Epithelial cell of proximal tubule (primary cell): ENCODE results near the gene GRK5. TPM values are rescaled to one million over a fixed set of nuclear protein-coding genes. Genes with fewer than 3 reads are reported as not detected.

Experiments
- DNase-seq: peaks from one replicate; pipeline ENCODE4 v3.0.0-alpha.2; 2011; ENCODE audit warnings: low read depth
- H3K4me3 ChIP-seq: 2 replicates; pipeline ENCODE4 v1.5.1; 2011; ENCODE audit warnings: low read depth, mild to moderate bottlenecking, low read length
- total RNA-seq: library from RNA; depleted of rRNA; stranded (reverse); fragments of >200 nt; gene quantifications from 2 replicates; pipeline ENCODE4 v1.2.3, GENCODE V29; 2015
- TF ChIP-seq, protein P1 (sequence below): conservative IDR thresholded peaks from 2 replicates; pipeline ENCODE4 v1.5.1; 2012; ENCODE audit warnings: low read depth, mild to moderate bottlenecking, low read length

The GRK5 gene
- total RNA-seq, 1 donor from 2014 or later: 2.8 TPM

DNA sequence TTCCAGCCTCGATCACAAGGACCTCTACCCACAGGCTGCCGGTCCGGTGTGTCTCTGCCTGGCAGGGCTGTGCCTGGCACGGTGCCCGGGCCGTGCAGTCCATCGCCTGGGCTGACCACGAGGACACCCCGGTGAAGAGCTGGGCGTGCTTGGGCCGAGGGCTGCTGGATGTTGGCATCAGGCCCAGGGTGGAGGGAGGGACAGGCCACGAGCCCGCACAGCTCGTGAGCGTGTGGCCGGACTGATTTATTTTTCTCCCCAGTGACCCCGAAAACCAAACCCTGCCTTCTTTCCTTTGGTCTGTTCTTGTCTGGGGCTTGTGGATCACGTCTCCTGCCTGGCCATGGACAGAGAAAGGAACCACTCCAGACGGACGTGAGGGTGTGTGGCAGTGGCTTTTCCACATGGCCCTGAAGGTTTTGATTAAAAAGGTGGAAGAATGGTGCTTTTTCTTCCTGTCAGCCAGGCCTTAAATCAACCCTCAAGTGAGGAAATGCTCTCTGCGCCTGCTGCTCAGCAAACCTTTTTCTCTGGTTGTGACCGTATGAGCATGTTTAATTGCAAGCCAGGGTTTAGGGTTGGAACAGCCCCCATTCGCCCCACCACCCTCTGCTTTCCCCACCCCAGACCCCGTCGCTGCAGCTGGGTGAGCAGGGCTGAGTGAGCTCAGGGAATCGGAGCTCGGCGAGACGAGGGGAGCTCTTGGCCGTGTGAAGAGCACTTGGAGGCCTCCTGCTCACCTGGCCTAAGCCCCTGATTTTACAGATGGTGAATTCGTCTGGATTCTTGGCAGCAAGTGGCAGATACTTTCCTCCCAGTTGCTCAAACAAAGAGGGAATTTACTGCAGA is 205.1 kb downstream of the GRK5 start:
- no peak for DNase-seq
- TF ChIP-seq, protein P1, sequence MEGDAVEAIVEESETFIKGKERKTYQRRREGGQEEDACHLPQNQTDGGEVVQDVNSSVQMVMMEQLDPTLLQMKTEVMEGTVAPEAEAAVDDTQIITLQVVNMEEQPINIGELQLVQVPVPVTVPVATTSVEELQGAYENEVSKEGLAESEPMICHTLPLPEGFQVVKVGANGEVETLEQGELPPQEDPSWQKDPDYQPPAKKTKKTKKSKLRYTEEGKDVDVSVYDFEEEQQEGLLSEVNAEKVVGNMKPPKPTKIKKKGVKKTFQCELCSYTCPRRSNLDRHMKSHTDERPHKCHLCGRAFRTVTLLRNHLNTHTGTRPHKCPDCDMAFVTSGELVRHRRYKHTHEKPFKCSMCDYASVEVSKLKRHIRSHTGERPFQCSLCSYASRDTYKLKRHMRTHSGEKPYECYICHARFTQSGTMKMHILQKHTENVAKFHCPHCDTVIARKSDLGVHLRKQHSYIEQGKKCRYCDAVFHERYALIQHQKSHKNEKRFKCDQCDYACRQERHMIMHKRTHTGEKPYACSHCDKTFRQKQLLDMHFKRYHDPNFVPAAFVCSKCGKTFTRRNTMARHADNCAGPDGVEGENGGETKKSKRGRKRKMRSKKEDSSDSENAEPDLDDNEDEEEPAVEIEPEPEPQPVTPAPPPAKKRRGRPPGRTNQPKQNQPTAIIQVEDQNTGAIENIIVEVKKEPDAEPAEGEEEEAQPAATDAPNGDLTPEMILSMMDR: no peak
- H3K4me3 ChIP-seq: no peak overlapping the region

DNA sequence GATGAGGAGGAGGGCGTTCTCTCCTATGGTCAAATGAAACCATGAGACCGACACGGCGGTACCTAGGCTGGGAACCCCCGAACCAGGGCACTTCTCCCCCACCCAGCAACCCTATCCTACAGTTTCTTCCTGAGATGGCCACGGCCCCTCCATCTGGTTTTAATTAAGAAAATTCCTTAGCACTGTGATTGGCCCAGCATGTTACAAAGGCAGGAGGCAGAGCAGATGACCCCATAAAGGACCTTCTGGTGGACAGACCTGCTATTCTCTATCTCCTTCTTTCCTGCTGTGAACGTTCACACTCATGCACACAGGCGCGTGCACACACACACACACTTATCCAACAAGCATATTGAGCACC is 205.7 kb downstream of the GRK5 start:
- DNase-seq: no peak
- no peak overlapping the region for H3K4me3 ChIP-seq
- TF ChIP-seq, protein P1: no peak

DNA sequence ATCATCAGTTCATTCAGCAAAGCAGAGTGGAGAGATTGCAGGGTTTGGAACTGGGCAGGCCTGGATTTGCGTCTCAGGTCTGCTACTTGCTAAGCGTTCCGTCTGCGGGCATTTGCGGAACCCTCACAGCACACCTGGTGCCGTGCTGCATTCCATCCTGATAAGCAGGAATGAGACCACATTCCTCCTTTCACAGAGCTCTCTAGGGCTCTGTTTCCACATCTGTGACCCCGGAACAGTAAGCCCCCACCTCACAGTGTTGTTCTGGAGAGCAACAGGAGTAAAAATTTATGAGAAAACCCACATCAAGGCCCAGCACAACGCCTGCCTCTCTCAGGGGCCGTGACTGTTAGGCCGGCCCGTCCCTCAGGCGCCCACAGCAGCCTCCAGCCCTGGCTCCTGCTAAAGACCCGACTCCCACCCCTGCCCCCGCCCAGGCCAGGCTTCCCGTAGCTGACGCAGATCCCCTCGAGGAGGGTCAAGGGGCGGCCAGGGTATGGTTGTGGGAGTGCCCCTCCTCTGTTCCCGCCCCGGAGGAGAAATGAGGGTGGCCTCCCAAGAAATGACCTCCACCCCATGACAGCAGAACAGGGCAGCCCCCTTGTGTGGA is 206.2 kb downstream of the GRK5 start:
- TF ChIP-seq, protein P1: no peak
- no peak for DNase-seq
- H3K4me3 ChIP-seq: no peak overlapping the region

DNA sequence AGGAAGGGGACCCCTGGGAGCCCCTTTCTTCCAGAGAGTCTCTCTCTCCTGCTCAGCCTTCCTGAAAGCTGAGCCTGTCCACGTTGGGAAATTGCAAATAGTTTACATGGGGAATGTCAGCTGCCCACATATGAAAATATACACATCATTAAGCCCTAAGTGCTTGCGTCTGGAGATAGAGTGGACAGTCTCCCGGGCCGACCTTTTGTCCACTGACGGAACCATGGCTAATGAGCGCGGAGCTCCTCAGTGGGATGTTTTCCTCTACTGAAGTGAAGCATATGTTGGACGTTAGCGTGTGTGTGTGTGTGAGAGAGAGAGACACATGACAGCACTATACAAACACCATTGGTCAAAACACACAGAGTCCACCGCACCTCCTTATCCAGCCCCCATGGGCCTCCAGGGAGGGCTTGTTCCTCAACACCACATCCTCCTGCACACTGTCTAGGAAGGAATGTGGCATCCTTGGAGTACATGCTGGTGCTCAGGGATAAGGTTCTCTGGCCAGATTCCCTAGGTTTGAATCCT is 206.8 kb downstream of the GRK5 start:
- TF ChIP-seq, protein P1: no peak
- DNase-seq: no peak
- no peak overlapping the region for H3K4me3 ChIP-seq

DNA sequence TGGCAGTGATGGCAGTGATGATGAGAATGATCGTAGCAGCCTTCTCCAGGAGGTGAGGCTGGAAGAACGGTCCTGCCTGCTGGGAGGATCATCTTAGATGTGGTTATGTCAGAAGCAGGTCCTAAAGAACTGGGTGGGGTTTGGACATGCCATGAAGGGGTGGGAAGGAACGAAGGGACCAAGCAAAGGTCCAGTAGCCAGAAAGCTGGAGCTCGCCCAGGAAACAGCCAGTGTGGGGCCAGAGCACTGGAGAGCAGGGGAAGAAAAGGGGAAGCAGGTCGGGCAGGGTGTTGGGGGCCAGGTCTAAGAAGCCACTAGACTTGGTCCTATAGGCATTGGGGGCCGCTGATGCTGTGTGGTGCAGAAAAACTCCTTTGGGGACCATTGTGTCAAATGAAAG is 207.8 kb downstream of the GRK5 start:
- DNase-seq: no peak
- no peak overlapping the region for H3K4me3 ChIP-seq
- TF ChIP-seq, protein P1: no peak

DNA sequence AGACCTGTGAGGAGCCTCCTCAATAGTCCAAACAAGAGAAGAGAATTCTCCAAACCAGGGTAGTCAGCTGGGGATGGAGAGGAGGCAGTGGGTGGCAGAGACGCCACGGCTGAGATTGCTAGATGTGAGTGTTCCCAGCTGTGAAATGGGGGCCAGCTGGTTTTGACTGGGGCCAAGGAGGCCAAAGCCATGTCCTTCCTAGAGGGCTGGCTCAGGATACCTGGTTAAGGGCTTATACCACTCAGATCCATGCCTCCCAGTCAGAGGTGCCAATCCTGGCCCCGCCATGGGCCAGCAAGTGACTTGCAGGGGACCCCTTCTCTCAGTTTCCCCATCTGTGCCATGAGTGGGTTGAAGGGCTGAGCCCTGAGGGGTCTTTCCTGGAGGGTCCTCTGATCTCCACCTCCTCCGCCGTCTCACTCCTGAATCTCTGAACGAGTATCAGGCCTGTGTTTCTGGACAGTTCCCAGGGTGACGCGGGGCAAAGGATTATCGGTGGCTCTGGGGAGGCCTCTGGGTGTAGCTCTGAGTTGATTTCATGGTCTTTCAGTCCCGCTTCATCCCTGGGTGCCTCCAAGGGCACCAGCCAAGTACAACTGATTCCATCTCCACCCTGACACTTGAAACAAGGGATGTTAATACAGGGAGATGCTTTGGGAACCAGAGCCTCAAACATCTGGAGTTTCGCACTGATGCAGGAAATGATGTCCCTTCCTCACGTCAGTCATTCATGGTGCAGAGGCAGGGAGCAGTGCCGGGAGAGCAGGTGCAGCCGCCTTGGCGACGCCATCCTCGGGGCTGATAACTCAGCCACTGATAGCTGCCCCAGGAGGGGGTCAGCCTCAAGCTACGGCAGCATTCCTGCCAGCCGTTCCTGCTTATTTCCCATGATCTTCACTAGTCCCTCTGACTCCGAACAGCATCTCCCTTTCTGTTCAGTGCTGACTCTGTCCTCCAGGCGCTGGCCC is 208.4 kb downstream of the GRK5 start:
- no peak overlapping the region for H3K4me3 ChIP-seq
- no peak for DNase-seq
- TF ChIP-seq, protein P1: no peak
